GM23248 (cell line): ENCODE measurements around the gene ATP5ME.

Source experiments
- EZH2 ChIP-seq: fragments of 200-600 bp; sonication (generic); IDR thresholded peaks from 2 replicates; pipeline ENCODE4 v1.6.1; 2018; ENCODE audit warnings: antibody characterized with exemption, mild to moderate bottlenecking; ENCODE audit not compliant: insufficient read depth, poor library complexity, severe bottlenecking
- EZH2phosphoT487 ChIP-seq: fragments of 200-600 bp; sonication (generic); IDR thresholded peaks from 2 replicates; pipeline ENCODE4 v1.6.1; 2018; ENCODE audit warnings: antibody characterized with exemption, moderate library complexity, mild to moderate bottlenecking, low read depth; ENCODE audit not compliant: insufficient read depth

GRCh38 chr4:651884-652642 lies 22.0 kb downstream of the ATP5ME start:
- no peak for TF ChIP-seq EZH2phosphoT487
- TF ChIP-seq EZH2, result no peak
